Measurements from ENCODE around the gene VIPR2.

VIPR2 gene

DNA sequence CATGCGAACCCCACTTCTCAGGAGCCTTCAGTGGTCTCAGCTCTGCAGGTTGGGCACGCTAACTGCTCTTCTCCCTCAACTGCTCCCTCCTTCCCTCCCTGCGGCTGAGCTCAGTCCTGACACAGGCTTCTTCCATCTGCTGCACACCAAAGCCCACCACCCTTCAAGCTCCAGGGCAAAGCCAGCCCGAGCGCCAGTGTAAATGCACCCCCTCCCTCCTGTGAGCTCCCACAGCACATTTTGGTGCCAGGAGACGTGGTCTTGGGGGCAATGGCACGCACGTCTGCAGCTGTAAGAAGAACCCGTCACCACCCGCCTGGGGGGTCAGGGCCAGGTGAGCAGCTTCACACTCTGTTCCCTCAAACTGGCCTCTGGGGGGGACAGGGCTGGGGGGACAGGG, 15.9 kb downstream of the VIPR2 start:
- WGBS, 2 donors (ENCODE audit: extremely low coverage in 2 of 2, insufficient read length in 2 of 2, insufficient replicate concordance in 1 of 2): no CpG with 5 or more reads among the region's 10 CpGs
- no peak overlapping the region for H2BK5ac ChIP-seq (ENCODE audit: low read length)
- H2BK120ac ChIP-seq (ENCODE audit: low read depth, low read length): no peak overlapping the region
- H3K4me1 ChIP-seq (ENCODE audit: control insufficient read depth in 2 of 2, insufficient read depth in 1 of 2, low read depth in 1 of 2, low read length in 2 of 2): no peaks in the 10 kb centered on the region
- no peak overlapping the region for H3K27ac ChIP-seq (replicated peaks; ENCODE audit: low read length)
- H2AFZ ChIP-seq (ENCODE audit: low read length): no peak overlapping the region
- H3K4me3 ChIP-seq (ENCODE audit: low read length in 2 of 2): no peak overlapping the region
- H3K79me1 ChIP-seq (ENCODE audit: low read depth, low read length): no peaks in the 10 kb centered on the region
- H3K27me3 ChIP-seq (ENCODE audit: control insufficient read depth in 3 of 3, insufficient read depth in 3 of 3, low read depth in 1 of 3, low read length in 3 of 3): peaks cover 0 to 6% (median 0%) of the 10 kb centered on the region in 3 experiments
- H3K4me2 ChIP-seq (ENCODE audit: insufficient read depth, low read length, poor library complexity, severe bottlenecking): no peak overlapping the region
- no peaks in the 10 kb centered on the region for H3K9me3 ChIP-seq (replicated peaks in 1 of 2; ENCODE audit: control insufficient read depth in 2 of 2, insufficient read depth in 1 of 2, low read depth in 1 of 2, low read length in 2 of 2)
- peak overlapping the region; percentile 61 for H3K23ac ChIP-seq (ENCODE audit: low read depth, low read length, poor library complexity)
- H4K91ac ChIP-seq (ENCODE audit: low read depth, low read length, poor library complexity): peak overlapping the region; percentile 15
- H3K4ac ChIP-seq (ENCODE audit: low read length): no peak overlapping the region
- no peak overlapping the region for H2BK12ac ChIP-seq (ENCODE audit: low read length)
- H2BK15ac ChIP-seq (ENCODE audit: low read length): no peak overlapping the region
- H3K14ac ChIP-seq (ENCODE audit: low read length): no peak overlapping the region
- H3K9ac ChIP-seq (ENCODE audit: low read depth, low read length, poor library complexity): no peak overlapping the region
- no peak overlapping the region for H4K8ac ChIP-seq (ENCODE audit: low read depth, low read length)
- peak overlapping the region; percentile 61 for H3K18ac ChIP-seq (ENCODE audit: low read length)
- no peaks in the 10 kb centered on the region for H3K36me3 ChIP-seq (replicated peaks in 1 of 2; ENCODE audit: control insufficient read depth in 2 of 2, insufficient read depth in 2 of 2, low read length in 2 of 2)
- DNase-seq (ENCODE audit: low spot score): no peak
- H2AK5ac ChIP-seq (ENCODE audit: low read depth, low read length): no peak overlapping the region

DNA sequence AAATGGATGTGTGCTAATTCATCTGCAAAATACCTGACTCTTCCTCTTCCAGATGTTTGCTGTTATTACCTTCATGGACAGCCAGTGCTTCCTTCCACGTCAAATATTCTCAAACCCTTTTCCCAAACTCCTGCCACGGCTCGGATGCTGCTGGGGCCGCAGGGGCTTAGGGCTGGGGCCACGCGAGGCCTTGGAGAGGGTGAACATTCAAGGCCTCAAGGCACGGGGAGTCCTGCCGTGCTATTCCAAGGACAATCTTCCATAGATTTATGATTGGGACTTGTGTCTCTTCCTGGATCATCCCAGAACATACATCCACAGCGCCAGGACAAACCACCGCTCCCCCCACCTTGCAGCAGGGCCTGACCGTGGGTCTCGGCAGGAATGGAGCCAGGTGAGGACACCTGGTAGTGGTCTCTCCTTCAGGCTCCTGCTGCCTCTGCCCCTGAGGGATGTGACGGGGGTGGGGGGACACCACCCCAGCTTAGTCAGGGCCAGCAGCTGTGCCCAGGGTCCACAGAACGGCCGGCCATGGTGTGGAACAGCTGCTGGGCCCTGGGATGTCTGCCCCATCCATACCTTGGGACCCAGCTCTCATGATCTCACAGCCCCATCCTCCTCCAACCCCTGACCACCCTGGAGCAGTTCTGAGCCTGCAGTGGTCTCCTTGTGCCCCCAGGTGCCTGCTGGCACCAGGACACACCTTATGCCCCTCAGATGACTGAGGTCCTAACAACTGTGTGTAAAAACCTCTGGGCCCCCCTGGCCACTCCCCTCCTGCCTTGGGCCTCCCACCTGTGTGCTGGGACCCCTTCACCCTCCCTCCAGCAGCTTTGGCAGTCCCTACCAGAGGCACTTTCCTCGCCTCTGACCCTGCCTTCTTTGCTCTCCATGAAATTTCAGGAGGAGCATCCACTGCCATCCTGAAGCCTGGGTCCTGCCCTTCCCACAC, 16.7 kb downstream of the VIPR2 start:
- Histone ChIP-seq H2AFZ (ENCODE audit: low read length) (no peak overlapping the region), H3K36me3 (replicated peaks in 1 of 2; ENCODE audit: control insufficient read depth in 2 of 2, insufficient read depth in 2 of 2, low read length in 2 of 2) (no peaks in the 10 kb centered on the region), H3K27ac (replicated peaks; ENCODE audit: low read length) (no peak overlapping the region), H2BK120ac (ENCODE audit: low read depth, low read length) (no peak overlapping the region), H3K9ac (ENCODE audit: low read depth, low read length, poor library complexity) (no peak overlapping the region), H4K91ac (ENCODE audit: low read depth, low read length, poor library complexity) (no peak overlapping the region), H3K79me1 (ENCODE audit: low read depth, low read length) (no peaks in the 10 kb centered on the region), H3K27me3 (ENCODE audit: control insufficient read depth in 3 of 3, insufficient read depth in 3 of 3, low read depth in 1 of 3, low read length in 3 of 3) (peaks cover 0 to 6% (median 0%) of the 10 kb centered on the region in 3 experiments), H2BK15ac (ENCODE audit: low read length) (no peak overlapping the region), H2AK5ac (ENCODE audit: low read depth, low read length) (peak overlapping the region; percentile 13), H3K4ac (ENCODE audit: low read length) (no peak overlapping the region), H4K8ac (ENCODE audit: low read depth, low read length) (no peak overlapping the region), H3K4me2 (ENCODE audit: insufficient read depth, low read length, poor library complexity, severe bottlenecking) (no peak overlapping the region), H3K4me3 (ENCODE audit: low read length in 2 of 2) (no peak overlapping the region), H2BK5ac (ENCODE audit: low read length) (no peak overlapping the region), H3K4me1 (ENCODE audit: control insufficient read depth in 2 of 2, insufficient read depth in 1 of 2, low read depth in 1 of 2, low read length in 2 of 2) (no peaks in the 10 kb centered on the region), H2BK12ac (ENCODE audit: low read length) (no peak overlapping the region), H3K9me3 (replicated peaks in 1 of 2; ENCODE audit: control insufficient read depth in 2 of 2, insufficient read depth in 1 of 2, low read depth in 1 of 2, low read length in 2 of 2) (no peaks in the 10 kb centered on the region), H3K18ac (ENCODE audit: low read length) (peak overlapping the region; percentile 61), H3K14ac (ENCODE audit: low read length) (peak overlapping the region; percentile 27), H3K23ac (ENCODE audit: low read depth, low read length, poor library complexity) (peak overlapping the region; percentile 51)
- DNase-seq (ENCODE audit: low spot score): no peak
- no CpG with 5 or more reads among the region's 16 CpGs for WGBS, 2 donors (ENCODE audit: extremely low coverage in 2 of 2, insufficient read length in 2 of 2, insufficient replicate concordance in 1 of 2)

DNA sequence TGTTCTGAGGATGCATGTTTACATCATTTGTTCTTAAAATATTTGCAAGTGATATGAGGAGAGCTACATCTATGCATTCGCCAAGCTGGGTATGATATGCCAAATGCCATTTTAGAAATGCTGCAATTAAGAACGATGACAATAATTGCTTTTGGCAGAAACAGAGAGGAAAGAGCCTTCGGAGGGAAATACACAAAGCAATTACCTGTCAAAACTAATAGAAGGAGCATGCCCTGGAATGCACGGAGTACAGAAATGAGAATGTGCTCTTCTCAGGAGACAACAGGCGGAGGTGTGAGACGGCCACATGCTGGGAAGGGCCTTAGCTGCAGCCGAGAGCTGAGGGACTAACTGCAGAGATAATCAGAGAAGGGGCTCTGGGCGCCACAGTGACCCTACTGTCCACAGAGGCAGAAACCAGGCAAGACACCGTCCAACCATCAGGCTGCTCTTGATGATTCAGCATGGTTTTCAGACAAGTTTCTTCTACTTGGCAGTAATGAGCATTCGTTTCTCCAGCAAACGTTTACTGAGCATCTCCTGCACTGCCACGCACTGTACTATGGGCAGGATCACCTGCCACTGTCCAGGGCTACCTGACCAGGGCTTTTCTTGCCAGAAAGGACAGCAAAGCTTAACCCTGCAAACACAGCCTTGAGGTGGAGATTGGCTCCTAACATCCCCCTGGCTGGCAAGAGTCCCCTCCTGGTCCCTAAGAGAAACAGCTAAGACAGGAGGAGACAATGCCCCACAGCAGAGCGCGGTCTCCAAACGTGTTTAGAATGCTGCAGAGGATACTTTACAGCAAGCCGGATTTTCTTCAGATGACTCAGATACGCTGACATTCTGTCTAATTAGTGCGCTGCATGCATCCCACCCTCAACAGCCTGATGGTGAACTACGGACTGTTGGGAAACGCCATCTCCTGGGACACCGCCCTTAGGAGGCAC, 18.1 kb downstream of the VIPR2 start:
- H2AK5ac ChIP-seq (ENCODE audit: low read depth, low read length): no peak overlapping the region
- H2BK120ac ChIP-seq (ENCODE audit: low read depth, low read length): no peak overlapping the region
- H3K27ac ChIP-seq (replicated peaks; ENCODE audit: low read length): no peak overlapping the region
- H3K27me3 ChIP-seq (ENCODE audit: control insufficient read depth in 3 of 3, insufficient read depth in 3 of 3, low read depth in 1 of 3, low read length in 3 of 3): peaks cover 0 to 6% (median 0%) of the 10 kb centered on the region in 3 experiments
- no peak overlapping the region for H2BK12ac ChIP-seq (ENCODE audit: low read length)
- H3K79me1 ChIP-seq (ENCODE audit: low read depth, low read length): no peaks in the 10 kb centered on the region
- no peak overlapping the region for H3K18ac ChIP-seq (ENCODE audit: low read length)
- H2AFZ ChIP-seq (ENCODE audit: low read length): no peak overlapping the region
- no peak overlapping the region for H2BK15ac ChIP-seq (ENCODE audit: low read length)
- H3K9ac ChIP-seq (ENCODE audit: low read depth, low read length, poor library complexity): no peak overlapping the region
- DNase-seq (ENCODE audit: low spot score): no peak
- H3K4me2 ChIP-seq (ENCODE audit: insufficient read depth, low read length, poor library complexity, severe bottlenecking): no peak overlapping the region
- H3K14ac ChIP-seq (ENCODE audit: low read length): no peak overlapping the region
- WGBS, 2 donors (ENCODE audit: extremely low coverage in 2 of 2, insufficient read length in 2 of 2, insufficient replicate concordance in 1 of 2): no CpG with 5 or more reads among the region's 21 CpGs
- H3K4ac ChIP-seq (ENCODE audit: low read length): no peak overlapping the region
- H3K9me3 ChIP-seq (replicated peaks in 1 of 2; ENCODE audit: control insufficient read depth in 2 of 2, insufficient read depth in 1 of 2, low read depth in 1 of 2, low read length in 2 of 2): no peaks in the 10 kb centered on the region
- H3K36me3 ChIP-seq (replicated peaks in 1 of 2; ENCODE audit: control insufficient read depth in 2 of 2, insufficient read depth in 2 of 2, low read length in 2 of 2): no peaks in the 10 kb centered on the region
- H3K23ac ChIP-seq (ENCODE audit: low read depth, low read length, poor library complexity): no peak overlapping the region
- H3K4me3 ChIP-seq (ENCODE audit: low read length in 2 of 2): no peak overlapping the region
- no peak overlapping the region for H2BK5ac ChIP-seq (ENCODE audit: low read length)
- no peaks in the 10 kb centered on the region for H3K4me1 ChIP-seq (ENCODE audit: control insufficient read depth in 2 of 2, insufficient read depth in 1 of 2, low read depth in 1 of 2, low read length in 2 of 2)
- no peak overlapping the region for H4K8ac ChIP-seq (ENCODE audit: low read depth, low read length)
- H4K91ac ChIP-seq (ENCODE audit: low read depth, low read length, poor library complexity): no peak overlapping the region

DNA sequence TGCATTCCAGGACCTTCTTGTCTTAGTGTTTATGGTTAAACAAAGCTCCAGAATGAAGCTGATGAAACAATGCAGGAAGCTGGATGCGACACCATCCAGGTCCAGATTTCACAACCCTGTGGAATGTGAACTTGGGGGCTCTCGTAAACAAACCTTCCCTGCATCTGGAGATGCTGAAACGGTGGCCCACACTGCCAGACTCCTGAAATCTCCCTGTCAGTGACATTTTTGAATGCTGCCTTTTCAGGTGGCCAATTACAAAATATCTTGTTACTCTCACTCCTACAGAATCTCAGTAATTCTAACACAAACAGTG, 18.8 kb downstream of the VIPR2 start:
- no peak overlapping the region for H3K18ac ChIP-seq (ENCODE audit: low read length)
- H2AFZ ChIP-seq (ENCODE audit: low read length): no peak overlapping the region
- H3K4me3 ChIP-seq (ENCODE audit: low read length in 2 of 2): no peak overlapping the region
- no peak overlapping the region for H2BK5ac ChIP-seq (ENCODE audit: low read length)
- no peak for DNase-seq (ENCODE audit: low spot score)
- H3K27ac ChIP-seq (replicated peaks; ENCODE audit: low read length): no peak overlapping the region
- H3K79me1 ChIP-seq (ENCODE audit: low read depth, low read length): no peaks in the 10 kb centered on the region
- H4K8ac ChIP-seq (ENCODE audit: low read depth, low read length): no peak overlapping the region
- H3K4me2 ChIP-seq (ENCODE audit: insufficient read depth, low read length, poor library complexity, severe bottlenecking): no peak overlapping the region
- H3K9me3 ChIP-seq (replicated peaks in 1 of 2; ENCODE audit: control insufficient read depth in 2 of 2, insufficient read depth in 1 of 2, low read depth in 1 of 2, low read length in 2 of 2): no peaks in the 10 kb centered on the region
- H3K4ac ChIP-seq (ENCODE audit: low read length): no peak overlapping the region
- peaks cover 0 to 6% (median 0%) of the 10 kb centered on the region in 3 experiments for H3K27me3 ChIP-seq (ENCODE audit: control insufficient read depth in 3 of 3, insufficient read depth in 3 of 3, low read depth in 1 of 3, low read length in 3 of 3)
- H2BK12ac ChIP-seq (ENCODE audit: low read length): no peak overlapping the region
- no CpG with 5 or more reads among the region's 3 CpGs for WGBS, 2 donors (ENCODE audit: extremely low coverage in 2 of 2, insufficient read length in 2 of 2, insufficient replicate concordance in 1 of 2)
- H2BK15ac ChIP-seq (ENCODE audit: low read length): no peak overlapping the region
- no peak overlapping the region for H2BK120ac ChIP-seq (ENCODE audit: low read depth, low read length)
- H3K4me1 ChIP-seq (ENCODE audit: control insufficient read depth in 2 of 2, insufficient read depth in 1 of 2, low read depth in 1 of 2, low read length in 2 of 2): no peaks in the 10 kb centered on the region
- no peaks in the 10 kb centered on the region for H3K36me3 ChIP-seq (replicated peaks in 1 of 2; ENCODE audit: control insufficient read depth in 2 of 2, insufficient read depth in 2 of 2, low read length in 2 of 2)
- no peak overlapping the region for H3K23ac ChIP-seq (ENCODE audit: low read depth, low read length, poor library complexity)
- H3K14ac ChIP-seq (ENCODE audit: low read length): peak overlapping the region; percentile 39
- H3K9ac ChIP-seq (ENCODE audit: low read depth, low read length, poor library complexity): no peak overlapping the region
- no peak overlapping the region for H4K91ac ChIP-seq (ENCODE audit: low read depth, low read length, poor library complexity)
- no peak overlapping the region for H2AK5ac ChIP-seq (ENCODE audit: low read depth, low read length)
